Subcutaneous adipose tissue (tissue), 4 donors: ENCODE data around the gene ADORA2A. TPM values are rescaled to one million over a fixed set of nuclear protein-coding genes. Genes with fewer than 3 reads are reported as not detected.

Source experiments
- total RNA-seq, 4 donors: library from RNA; depleted of rRNA; stranded (reverse); fragments of >200 nt; gene quantifications; one replicate each; pipeline ENCODE4 v1.1.0, GENCODE V29; 2016
- TF ChIP-seq, protein P1 (sequence below): fragments of 450-650 bp; IDR thresholded peaks from one replicate; pipeline ENCODE4 v1.5.1; 2016; ENCODE audit warnings: low read depth, mild to moderate bottlenecking, control low read depth, antibody characterized with exemption, moderate library complexity

ADORA2A gene
- 1 to 10 TPM in 3 of 4 donors, under 1 TPM in 1; 0.88 to 4.7 (median 2.2) TPM for total RNA-seq

DNA sequence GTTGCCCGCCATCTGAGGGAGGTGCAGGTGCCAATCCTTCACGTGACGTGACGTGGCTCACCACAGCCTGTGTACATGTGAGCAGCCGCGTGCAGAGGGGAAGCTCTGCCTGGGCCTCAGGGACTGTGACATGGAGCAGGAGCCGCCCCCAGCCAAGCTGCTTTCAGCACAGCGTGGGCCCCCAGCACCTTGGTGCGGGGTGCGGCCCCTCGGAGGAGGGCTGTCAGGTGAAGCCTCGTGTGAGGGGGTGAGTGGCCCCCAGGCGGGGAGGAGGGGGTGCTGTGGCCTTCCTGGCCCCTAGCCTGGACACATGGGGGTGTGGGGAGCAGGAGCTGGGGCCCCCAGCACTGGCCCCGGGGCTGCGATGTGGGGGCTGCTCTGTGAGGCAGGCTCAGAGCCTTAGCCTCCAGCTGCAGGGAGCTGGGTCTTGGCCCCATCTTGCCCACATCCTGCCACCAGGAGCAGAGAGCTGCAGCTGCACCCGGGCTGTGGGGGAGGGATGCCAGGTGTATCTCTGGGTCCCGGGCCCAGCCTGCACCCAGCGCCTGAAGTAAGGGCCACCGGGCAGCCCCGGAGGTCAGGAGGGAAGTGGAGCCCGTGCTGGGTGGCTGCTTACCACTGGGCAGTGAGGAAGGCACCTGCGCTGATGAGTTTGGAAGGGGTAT lies at the start of gene ADORA2A:
Gene ADORA2A, plus strand, starts transcription at position 100 of the 665 bp plus-strand sequence. CDS start 5,806 bp downstream, outside the sequence.
- TF ChIP-seq, protein P1, sequence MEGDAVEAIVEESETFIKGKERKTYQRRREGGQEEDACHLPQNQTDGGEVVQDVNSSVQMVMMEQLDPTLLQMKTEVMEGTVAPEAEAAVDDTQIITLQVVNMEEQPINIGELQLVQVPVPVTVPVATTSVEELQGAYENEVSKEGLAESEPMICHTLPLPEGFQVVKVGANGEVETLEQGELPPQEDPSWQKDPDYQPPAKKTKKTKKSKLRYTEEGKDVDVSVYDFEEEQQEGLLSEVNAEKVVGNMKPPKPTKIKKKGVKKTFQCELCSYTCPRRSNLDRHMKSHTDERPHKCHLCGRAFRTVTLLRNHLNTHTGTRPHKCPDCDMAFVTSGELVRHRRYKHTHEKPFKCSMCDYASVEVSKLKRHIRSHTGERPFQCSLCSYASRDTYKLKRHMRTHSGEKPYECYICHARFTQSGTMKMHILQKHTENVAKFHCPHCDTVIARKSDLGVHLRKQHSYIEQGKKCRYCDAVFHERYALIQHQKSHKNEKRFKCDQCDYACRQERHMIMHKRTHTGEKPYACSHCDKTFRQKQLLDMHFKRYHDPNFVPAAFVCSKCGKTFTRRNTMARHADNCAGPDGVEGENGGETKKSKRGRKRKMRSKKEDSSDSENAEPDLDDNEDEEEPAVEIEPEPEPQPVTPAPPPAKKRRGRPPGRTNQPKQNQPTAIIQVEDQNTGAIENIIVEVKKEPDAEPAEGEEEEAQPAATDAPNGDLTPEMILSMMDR, result no peak

DNA sequence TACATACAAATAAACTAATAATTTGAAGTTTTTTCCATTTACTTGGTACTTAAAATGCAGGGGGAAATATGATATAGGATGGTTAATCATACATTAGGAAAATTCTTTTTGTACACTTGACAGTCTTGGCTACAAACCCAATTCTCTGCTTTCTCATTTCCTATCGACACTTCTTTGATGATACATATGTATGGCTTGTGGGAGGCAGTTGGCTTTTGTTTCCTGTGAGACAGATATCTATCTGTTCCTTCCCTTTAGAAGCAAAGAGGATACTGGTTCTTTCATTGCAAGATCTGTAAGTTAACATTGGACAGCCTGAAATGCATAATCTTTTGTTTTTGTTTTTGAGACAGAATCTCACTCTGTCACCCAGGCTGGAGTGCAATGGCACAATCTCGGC lies 47.9 kb upstream of the ADORA2A start:
- TF ChIP-seq, protein P1, result no peak

DNA sequence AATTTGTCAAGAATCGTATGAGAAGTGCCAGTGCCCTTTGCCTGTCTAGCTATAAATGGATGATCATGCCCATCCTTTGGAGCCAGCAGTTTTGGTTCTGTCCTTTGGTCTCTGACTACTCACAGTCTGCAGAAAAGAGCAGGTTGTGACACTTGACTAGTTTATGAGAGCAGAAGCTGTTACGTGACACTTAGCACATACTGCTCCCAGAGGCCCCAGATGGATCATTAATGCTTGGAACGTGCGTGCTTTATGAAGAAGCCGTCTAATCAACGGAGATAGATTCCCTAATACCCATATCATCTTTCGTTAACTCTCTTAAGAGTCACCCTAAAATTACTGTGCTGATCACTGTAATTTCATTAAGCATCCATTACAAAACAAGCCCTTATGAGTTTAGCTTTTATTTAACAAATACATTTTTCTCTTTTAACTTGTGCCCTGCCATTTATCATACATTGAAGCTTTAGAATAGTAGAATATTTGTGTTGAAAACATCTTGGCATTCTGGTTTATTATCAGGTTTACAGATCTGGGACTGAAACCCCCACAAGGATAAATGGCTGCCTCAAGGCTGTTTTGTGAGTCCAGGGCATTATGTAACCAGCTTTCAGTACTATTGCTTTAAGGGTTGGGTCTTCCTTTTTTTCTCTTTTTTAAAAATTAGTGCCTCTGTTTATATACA lies 47.0 kb upstream of the ADORA2A start:
- TF ChIP-seq, protein P1, result no peak

DNA sequence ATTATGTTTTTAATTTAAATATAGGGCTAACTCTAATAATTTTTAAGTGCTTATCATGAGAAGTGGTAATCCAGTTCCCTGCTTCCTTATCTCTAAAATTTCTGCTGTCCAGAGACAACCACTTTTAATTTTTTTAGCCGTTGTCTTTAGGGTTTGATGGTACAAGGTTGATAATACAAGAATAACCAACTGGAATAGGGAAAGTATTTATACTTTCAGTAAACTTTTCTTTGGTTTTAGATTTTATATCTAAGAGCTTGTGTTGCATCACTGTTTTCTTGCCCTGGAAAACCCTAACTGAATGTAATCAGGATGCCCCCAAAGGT lies 46.5 kb upstream of the ADORA2A start:
- TF ChIP-seq, protein P1, result no peak

DNA sequence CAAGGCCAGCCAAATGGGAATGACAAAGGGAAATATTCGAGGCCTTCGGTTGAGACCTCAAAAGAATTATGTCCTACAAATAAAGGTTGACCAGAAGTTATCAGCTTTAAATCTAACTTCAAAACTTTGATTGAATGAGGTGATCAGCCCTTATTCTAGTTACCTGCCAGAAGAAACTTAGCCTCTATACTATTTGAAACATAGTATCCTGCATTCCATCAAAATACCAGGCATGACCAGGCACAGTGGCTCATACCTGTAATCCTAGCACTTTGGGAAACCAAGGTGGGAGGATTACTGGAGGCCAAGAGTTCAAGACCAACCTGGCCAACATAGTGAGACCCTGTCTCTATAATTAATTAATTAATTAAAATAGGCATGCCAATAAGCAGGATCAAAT lies 44.3 kb upstream of the ADORA2A start:
- TF ChIP-seq, protein P1, result no peak

DNA sequence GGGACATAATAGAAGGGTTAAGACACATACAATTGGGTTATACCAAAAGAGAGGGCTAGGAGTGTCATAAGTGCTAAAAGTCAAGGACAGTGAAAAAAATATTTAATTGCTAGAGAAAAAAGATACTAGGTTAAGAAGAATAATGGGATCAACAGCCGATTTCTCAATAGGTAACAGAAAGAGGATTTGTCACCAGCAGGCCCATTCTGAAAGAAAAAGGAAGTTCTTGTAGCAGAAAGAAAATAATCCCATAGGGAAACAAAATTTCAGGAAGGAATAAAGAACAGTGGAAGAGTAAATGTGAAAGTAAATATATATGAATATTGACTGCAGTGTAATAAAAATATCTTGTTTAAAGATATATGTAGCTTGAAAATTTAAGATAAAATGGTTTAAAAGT lies 43.3 kb upstream of the ADORA2A start:
- TF ChIP-seq, protein P1, result no peak

DNA sequence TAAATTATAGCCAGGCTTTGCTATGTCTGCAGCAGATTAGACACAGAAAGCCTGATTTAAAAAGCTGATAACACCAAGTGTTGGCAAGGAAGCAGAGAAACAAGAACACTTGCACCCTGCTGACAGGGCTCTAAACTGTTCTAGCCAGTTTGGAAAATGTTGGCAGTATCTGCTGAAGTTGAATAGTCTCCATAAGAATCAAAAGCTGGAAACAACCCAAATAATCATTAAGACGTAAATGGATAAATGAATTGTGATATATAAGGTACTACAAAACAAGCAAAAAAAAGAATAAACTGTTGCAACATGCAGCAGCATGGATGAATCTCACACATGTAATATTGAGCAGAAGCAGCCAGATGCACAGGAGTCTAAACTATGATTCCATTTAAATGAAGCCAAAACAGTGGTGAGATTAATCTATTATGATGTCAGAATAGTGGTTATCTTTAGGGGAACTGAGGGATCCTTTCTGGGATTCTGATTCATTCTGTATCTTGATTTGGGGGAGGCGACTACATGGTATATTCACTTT lies 40.4 kb upstream of the ADORA2A start:
- TF ChIP-seq, protein P1, result no peak
